GM04504 (cell line): ENCODE results near the gene GTPBP8.
"Not testable (repeated sequence)": the region's sequence is repeated elsewhere in the genome, so short reads cannot be mapped to it uniquely, and the experiment has no call there.

Experiments used
- DNase-seq: peaks from one replicate; pipeline ENCODE4 v3.0.0-alpha.2; 2012; ENCODE audit warnings: low read depth

The GTPBP8 gene

GRCh38 chr3:113000691-113001090 is 9.9 kb downstream of the GTPBP8 start:
- no peak for DNase-seq

- DNase-seq, result no peak
Observed at GRCh38 chr3:113002037-113002436, 11.3 kb downstream of the GTPBP8 start.

DNA sequence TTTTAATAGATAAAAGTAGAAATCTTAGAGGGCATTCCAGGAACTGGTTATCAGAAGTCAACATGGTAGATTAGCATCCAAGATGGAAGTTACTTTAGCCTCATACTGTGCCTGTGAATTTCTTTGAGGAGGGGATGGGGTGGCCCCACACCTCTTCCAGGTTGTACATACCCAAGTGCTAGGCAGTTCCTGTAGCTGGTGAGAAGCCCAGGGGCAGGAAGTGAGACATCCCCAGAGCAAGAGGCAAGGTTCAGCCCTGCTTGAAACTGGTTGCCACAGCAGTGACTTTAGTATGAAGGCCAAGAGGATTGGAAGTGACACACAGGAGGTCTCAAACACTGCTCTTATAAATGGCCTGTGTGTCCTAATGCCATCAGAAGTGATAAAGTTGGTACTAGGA is 11.9 kb downstream of the GTPBP8 start:
- no peak for DNase-seq

DNA sequence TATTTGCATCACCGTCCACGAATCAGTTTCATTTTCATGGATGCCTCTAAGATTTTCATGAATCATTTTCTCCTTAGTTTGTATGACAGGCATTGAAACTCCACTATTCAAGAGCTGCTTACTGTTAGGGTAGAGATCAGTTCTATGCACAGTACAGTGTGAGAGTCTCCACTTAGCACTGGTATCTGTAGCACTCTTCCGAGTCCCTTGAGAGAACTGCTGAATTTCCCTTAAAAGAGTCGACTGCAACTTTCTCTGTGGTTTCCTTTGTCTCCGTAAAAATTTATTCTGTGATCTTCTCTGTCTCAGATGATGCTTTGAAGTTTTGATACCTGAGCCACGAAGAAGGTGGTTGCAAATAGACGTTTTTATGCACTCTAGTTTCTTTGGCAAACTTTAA is 14.8 kb downstream of the GTPBP8 start:
- DNase-seq, result no peak

DNA sequence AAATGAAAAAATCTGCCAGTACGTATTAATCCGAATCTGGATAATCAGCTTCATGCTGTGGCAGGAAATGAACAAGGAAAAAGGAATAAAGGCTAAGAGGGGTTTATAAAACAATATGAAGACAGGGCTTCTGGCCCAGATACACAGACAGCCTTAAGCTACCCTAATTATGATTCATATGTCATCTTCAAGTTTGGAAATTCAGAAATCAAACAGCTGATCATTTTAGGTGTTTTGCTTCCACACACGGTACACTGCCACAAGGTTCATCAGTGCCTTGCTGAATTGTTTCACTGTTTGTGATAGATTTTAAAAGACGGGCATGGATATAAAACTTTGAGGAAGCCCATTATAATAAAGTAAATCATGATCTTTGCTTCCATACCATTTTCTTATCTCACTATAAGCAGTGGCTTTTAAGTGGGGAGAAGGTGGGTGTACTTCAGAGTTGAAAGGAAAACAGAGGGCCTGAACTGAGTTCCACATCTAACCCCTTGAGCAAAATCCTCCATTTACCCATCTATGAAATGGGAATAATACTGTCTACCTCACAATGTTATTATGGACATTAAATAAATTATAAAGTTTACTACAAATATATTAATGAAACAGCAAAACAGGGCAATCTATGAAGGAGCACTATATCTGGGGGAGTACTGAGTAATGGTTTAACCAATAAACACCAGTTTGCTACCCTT is 15.7 kb downstream of the GTPBP8 start:
- DNase-seq, result no peak

DNA sequence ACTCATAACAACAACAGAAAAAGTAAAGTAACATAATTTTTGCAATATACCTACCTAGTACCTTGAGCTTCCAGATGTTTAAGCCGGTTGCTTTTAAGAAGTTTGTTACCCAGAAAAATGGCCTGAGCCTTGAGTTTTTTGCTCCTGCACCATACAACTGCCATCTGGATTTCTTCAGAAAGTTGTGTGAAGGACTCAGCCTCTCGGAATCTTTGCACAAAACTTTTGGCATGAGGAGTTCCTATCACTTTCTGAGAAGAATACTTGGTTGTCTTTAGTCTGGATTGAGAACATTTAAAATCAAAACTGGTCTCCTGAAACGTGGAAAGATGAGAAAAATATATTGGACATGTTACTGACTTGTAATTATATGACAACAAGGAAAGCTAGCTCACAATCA is 17.3 kb downstream of the GTPBP8 start:
- no peak for DNase-seq

DNA sequence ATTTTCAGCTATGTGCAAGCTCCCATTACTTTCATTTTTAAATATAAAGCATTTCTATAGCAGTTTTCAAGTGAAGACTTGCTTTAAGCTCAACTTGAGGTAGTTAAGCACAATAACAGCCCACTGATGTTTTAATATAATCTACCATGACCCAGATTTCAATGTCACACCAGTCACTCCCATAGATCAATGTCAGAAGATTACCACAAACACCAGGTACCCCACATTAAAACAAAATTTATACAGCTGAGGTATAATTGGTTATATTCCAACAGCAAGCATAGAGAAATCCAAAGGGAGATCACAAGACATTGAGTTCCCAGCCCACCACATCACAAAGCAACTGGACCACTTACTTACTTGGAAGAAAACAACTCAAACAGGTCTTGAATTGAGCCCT is 22.8 kb downstream of the GTPBP8 start:
- no peak for DNase-seq

GRCh38 chr3:113018536-113019181 is 27.9 kb downstream of the GTPBP8 start:
- no peak for DNase-seq

DNA sequence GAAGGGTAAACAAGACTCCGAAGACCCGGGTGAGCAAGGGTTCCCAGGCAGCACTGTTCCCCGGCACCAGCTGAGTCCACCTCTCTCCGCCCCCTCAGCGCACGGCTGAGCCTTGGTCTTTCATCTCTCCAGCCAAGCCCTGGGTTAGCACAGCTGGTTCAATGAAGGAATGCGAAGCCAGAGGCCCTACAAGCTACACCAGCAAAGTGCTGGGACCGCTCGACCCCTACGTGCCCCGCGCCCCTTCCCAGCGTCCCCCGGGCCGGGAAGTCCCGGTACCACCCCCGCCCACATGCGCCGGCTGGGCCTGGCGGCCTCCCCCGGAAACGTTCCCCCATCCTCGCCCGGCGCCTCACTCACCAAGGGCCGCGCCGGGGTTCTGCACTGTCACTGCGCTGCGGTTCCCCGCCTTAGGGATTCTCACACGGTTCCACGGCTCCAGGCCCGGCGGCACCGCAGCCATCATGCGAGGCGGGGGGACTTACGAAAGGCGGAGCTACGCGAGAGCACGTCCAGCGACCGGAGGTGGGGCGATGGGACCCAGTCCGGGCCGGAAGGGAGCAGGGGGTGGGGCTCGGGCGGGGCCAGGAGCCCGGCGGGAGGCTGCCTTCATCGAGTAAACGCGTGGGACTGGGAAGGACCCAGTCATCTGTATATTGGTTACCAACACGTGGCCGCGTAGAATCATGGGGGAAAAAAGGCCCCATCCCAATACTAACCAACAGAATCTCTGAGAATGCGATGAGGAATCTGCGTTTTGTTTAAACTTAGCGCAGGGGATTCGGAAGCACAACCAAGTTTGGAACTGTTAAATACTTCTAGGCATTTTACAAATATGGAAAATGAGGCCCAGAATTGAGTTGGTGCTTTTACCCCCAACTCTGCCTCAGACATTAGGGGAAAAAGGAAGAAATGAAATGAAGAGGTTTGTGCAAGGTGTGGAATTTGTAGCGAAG is 28.7 kb downstream of the GTPBP8 start:
- DNase-seq, result peak; percentile 84

GRCh38 chr3:113021471-113021870 is 30.7 kb downstream of the GTPBP8 start:
- no peak for DNase-seq

DNA sequence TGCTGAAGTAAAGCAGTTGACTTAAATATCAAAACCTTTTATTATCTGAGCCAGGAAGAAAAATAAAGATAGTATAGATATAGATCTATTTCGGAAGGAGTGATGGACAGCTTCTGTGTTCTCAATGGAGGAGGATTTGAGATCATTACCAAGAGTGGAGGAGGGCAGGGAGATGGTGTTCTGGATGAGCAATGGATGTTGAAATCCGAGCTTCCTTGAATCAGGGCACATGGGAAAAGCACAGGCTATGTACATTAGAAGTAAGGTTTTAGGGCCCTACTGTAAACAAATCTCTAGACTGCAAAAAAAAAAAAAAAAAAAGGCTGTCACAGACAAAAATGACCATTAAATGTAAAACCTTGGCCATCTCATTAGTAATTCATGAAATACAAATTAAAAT is 43.2 kb downstream of the GTPBP8 start:
- DNase-seq, result no peak

DNA sequence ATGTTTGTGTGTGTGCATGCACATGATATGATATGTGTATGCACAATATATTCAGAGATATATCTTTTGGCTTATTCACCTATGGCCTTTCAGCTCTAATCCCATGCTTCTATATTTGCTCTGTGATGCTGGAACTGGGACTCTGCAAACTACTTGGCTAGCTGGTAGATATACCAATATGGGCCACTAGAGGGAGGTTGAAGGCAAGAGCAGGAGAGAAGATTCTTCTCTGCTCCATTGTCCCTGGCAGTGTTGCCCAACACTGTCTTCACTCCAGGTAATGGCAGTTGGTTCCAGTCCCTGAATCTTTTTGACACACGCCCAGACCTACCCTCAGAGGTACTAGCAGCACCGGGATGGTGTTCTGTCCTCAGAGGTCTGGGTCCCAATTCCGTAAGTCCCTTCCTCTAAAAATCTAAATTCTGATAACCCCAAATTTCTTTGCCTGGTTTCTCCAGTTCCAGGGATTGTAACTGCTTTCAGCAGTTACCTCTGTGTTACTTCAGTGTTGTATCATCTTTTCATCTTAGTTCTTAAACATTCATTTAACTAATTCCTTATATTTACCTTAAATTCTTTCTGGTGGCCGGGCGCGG is 44.7 kb downstream of the GTPBP8 start:
- no peak for DNase-seq

GRCh38 chr3:113038328-113038727 is 47.5 kb downstream of the GTPBP8 start:
- DNase-seq, result no peak

- DNase-seq, result no peak
Observed at GRCh38 chr3:113039546-113039945, 48.8 kb downstream of the GTPBP8 start.

GRCh38 chr3:113040231-113040630 is 49.4 kb downstream of the GTPBP8 start:
- no peak for DNase-seq

- no peak for DNase-seq
Observed at GRCh38 chr3:113043686-113044085, 52.9 kb downstream of the GTPBP8 start.

- DNase-seq, result not testable (repeated sequence)
Observed at GRCh38 chr3:113046186-113046965, 55.6 kb downstream of the GTPBP8 start.

DNA sequence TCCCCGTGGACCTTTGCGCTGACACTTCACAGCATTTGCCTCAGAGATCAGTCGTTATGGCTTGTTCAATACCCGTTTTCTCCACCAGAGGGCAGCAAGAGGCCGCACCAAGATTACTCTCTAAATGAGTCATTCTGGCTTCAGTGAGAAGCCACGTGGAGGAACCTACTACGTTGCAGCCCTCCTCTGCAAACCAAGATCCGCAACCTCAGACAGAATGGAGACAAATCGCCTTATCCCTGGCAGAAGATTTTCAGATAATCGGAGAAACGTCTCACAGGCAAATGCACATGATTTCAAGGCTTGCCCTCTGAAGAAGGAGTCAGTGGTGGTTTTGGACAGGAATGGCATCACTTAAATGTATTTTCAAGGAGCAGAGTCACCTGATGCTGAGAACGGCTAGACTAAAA is 60.5 kb downstream of the GTPBP8 start:
- peak; percentile 60 for DNase-seq
